ENCODE measurements around the gene RAB11FIP4.

RAB11FIP4 gene

DNA sequence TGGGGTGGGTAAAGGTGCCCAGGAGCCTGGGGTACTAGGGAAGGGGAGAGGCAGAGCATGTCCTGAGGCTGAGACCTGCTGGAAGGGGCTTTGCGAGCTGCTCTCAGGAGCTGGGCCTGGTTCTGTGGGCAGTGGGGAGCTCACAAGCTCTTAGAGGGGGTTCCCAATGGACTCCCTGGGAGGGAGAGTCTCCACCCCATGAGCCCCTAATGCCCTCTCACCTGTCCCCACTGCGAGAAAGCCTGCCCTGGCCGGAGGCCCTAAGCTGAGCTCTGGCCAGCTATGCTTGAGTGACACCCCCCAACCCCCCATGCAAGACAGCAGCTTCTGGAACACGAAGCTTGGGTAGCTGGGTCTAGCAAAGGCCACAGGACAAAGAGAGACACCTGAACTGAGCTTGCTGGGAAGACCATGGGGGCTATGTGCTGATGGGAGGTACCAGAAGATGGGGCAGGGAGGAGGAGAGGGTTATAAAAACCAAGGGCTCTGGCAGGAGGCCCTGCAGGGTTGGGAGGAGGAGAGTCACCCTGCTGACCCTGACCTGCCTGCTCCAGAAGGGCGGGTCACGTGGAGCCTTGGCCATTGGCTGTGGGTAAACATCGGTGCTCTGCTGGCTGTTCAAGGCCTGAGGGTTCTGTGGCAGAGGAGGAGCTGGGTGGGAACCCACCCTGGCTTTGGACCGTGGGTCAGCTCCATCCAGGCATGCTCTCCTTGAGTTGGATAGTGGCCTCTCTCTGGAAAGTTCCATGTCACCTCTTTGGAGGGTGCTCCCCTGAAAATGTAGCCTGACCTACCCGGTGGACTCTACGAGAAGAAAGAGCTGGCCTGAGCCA lies 106.7 kb downstream of the RAB11FIP4 start:
- Histone ChIP-seq H3K27me3 (no peaks in the 10 kb centered on the region), H3K9me3 (replicated peaks in 1 of 11) (no peaks in the 10 kb centered on the region), H3K4me2 (peak overlapping the region in 5 of 11 experiments; percentile 5 to 99 (median 18); a peak in 6 of 22 replicates), H3K4me3 (no peak overlapping the region), H3K9ac (0 out of 22 replicates have a peak overlapping the region, but pooled peaks of 1 of the 11 experiments have one; percentile 1), H3K36me3 (no peaks in the 10 kb centered on the region), H3K4me1 (peaks cover 38 to 78% (median 63%) of the 10 kb centered on the region in 10 experiments), H3K27ac (no peak overlapping the region), H4K20me1 (peaks cover 0 to 75% (median 33%) of the 10 kb centered on the region in 11 experiments; a peak in 14 of 22 replicates)
- no peak for TF ChIP-seq Cebpa-rat (IDR thresholded peaks at IDR 0.05)

DNA sequence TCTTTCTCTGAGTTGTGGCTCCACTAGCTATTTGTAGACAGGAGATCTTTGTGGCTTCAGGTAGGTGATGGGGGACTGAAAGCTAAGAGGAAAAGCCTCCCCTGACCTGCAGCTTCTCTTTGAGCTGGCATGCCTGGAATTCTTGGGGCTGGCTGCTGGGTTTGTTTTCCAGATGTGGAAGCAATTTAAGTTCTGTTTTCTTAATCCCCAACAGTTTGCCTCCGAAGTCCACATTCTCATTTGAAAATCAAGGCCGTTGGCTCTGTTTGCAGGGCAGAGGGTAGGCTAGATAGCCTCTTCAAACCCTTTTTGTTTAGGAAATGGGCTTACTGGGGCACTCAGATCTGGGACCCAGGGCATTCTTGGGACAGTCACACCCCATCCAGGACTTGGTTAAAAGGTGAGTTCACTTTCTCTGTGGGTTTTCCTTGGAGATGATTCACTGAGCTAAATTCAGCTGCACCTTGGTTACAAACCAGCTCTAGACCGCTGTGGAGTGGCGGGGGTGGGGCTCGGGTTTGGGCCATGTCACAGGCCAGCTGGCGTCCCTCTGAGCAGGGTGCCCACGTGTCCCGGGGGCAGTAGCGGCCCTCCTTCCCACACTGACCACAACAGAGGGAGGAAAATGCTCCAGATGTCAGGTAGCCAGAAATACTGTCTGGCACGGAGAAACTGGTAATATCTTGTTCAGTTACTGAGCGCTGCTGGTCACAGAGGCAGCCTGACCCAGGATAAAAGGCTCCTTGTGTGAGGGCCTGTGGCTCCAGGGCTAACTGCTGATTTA lies 108.5 kb downstream of the RAB11FIP4 start:
- no peak overlapping the region for H3K27ac ChIP-seq
- peaks cover 21 to 67% (median 54%) of the 10 kb centered on the region in 10 experiments for H3K4me1 ChIP-seq
- H3K9me3 ChIP-seq (replicated peaks in 1 of 11): no peaks in the 10 kb centered on the region
- H3K36me3 ChIP-seq: no peaks in the 10 kb centered on the region
- peak overlapping the region; percentile 55 to 77 (median 66) for H3K4me2 ChIP-seq
- H4K20me1 ChIP-seq: peaks cover 0 to 62% (median 22%) of the 10 kb centered on the region in 11 experiments; a peak in 13 of 22 replicates
- peak overlapping the region in 7 of 11 experiments; percentile 5 to 48 (median 24); a peak in 6 of 22 replicates for H3K9ac ChIP-seq
- H3K27me3 ChIP-seq: no peaks in the 10 kb centered on the region
- TF ChIP-seq Cebpa-rat (IDR thresholded peaks at IDR 0.05): no peak
- H3K4me3 ChIP-seq: no peak overlapping the region

DNA sequence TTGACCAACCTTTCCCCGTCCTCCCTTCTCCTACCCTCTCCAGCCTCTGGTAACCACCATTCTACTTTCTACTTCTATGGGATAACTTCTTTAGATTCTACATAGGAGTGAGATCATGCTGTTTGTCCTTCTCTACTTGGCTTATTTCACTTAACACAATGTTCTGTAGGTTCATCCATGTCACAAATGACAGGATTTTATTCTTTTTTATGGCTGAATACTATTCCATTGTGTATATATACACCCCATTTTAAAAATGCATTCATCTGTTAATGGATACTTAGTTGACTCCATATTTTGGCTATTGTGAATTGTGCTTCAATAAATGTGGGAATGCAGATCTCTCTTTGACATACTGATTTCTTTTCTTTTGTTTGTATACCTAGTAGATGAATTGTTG lies 115.0 kb downstream of the RAB11FIP4 start:
- Histone ChIP-seq H4K20me1 (peaks cover 0 to 17% (median 0%) of the 10 kb centered on the region in 11 experiments; a peak in 4 of 22 replicates), H3K27ac (no peak overlapping the region), H3K36me3 (no peaks in the 10 kb centered on the region), H3K27me3 (peaks cover 0 to 10% (median 0%) of the 10 kb centered on the region in 11 experiments; a peak in 2 of 22 replicates), H3K4me2 (no peak overlapping the region), H3K9me3 (replicated peaks in 1 of 11) (no peaks in the 10 kb centered on the region), H3K4me3 (no peak overlapping the region), H3K4me1 (peaks cover 35 to 60% (median 51%) of the 10 kb centered on the region in 10 experiments), H3K9ac (no peak overlapping the region)
- TF ChIP-seq Cebpa-rat (IDR thresholded peaks at IDR 0.05): no peak

DNA sequence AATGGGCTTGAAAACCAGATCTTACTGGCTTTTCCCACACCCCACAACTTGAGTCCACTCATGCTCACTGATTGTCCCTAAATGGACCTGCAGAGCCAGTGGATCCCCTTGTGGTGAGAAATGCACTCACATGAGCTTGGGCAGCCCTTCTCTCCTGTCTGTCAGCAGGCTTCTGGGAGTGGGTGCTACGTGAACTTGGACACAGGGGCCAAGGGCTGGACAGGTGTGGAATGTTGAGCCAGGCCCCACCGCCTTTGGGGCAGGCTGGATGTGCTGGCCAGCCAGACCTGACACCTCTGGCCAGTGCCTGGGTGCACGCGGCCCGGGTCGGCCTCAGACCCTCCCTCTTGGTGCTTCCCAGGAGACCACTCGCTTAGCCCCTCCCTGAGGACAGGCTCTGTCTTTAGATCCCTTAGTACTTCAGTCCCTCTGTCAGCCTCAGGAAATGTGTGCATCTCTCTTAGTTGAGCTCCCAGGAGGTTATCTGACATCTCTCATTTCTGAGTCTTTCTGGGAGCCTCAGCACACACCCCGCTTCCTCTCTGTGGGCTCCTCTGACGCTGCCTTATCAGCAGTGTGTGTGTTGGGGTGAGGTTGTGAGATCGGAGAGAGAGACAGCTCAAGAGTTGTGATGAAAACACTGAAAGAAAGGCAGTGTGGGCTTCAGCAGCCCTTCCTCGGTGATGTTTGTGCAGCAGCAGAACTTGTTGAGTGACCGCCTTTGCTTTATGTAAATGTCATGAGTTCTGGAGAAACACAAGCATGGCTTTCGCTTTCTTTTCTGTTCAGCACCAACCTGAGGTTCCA lies 117.0 kb downstream of the RAB11FIP4 start:
- peak overlapping the region in 9 of 11 experiments; percentile 36 to 80 (median 70); a peak in 18 of 22 replicates for H3K27ac ChIP-seq
- H3K4me3 ChIP-seq: peak overlapping the region; percentile 31 to 65 (median 48); a peak in 19 of 20 replicates
- H4K20me1 ChIP-seq: peaks cover 0 to 17% (median 0%) of the 10 kb centered on the region in 11 experiments; a peak in 4 of 22 replicates
- H3K9ac ChIP-seq: peak overlapping the region; percentile 8 to 73 (median 64); a peak in 20 of 22 replicates
- H3K4me2 ChIP-seq: peak overlapping the region; percentile 90 to 99 (median 95)
- H3K4me1 ChIP-seq: peaks cover 49 to 74% (median 64%) of the 10 kb centered on the region in 10 experiments
- no peaks in the 10 kb centered on the region for H3K36me3 ChIP-seq
- H3K9me3 ChIP-seq (replicated peaks in 1 of 11): no peaks in the 10 kb centered on the region
- TF ChIP-seq Cebpa-rat (IDR thresholded peaks at IDR 0.05): 0 out of 22 replicates have a peak, but pooled peaks of 1 of the 11 experiments have one; percentile 7
- peaks cover 0 to 10% (median 0%) of the 10 kb centered on the region in 11 experiments; a peak in 2 of 22 replicates for H3K27me3 ChIP-seq

DNA sequence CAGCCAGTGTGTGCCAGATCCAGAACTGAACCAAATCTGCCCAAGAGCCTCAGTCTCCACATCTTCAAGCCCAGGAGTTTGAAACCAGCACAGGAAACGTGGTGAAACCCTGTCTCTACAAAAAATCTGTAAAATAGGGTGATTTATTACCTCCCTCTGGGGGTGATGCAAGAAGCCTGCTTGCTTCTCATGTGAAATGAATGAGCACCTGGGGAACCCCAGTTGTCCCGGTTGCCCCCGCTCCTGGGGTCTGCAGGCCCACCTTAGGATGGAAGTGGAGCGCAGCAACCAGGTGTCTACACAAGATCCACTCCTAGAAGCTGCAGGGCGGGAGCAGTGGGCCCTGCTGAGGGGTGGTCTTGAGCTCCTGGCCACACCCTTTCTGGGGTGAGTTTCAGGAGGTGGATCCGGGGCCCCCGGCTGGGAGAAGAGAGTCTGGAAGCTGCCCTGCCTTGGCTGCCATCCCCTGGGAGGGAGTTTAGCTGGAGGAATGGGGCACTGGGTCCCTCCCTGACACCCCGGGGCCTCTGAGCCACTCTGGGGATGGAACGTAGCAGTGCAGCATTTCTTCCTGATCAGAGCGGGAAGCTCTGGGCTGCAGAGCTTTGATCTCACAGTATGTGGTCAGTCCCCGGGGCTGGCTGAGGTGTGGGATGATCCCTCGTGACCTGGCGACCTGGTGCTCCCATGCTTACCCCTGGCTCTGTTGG lies 117.8 kb downstream of the RAB11FIP4 start:
- Histone ChIP-seq H4K20me1 (peaks cover 0 to 17% (median 0%) of the 10 kb centered on the region in 11 experiments; a peak in 5 of 22 replicates), H3K27ac (peak overlapping the region in 9 of 11 experiments; percentile 36 to 80 (median 70); a peak in 18 of 22 replicates), H3K9ac (peak overlapping the region; percentile 31 to 73 (median 64); a peak in 20 of 22 replicates), H3K27me3 (peaks cover 0 to 10% (median 0%) of the 10 kb centered on the region in 11 experiments; a peak in 2 of 22 replicates), H3K4me1 (peaks cover 49 to 79% (median 69%) of the 10 kb centered on the region in 10 experiments), H3K4me3 (peak overlapping the region; percentile 31 to 65 (median 48); a peak in 19 of 20 replicates), H3K36me3 (no peaks in the 10 kb centered on the region), H3K4me2 (peak overlapping the region; percentile 90 to 99 (median 95)), H3K9me3 (replicated peaks in 1 of 11) (no peaks in the 10 kb centered on the region)
- 0 out of 22 replicates have a peak, but pooled peaks of 1 of the 11 experiments have one; percentile 10 for TF ChIP-seq Cebpa-rat (IDR thresholded peaks at IDR 0.05)

DNA sequence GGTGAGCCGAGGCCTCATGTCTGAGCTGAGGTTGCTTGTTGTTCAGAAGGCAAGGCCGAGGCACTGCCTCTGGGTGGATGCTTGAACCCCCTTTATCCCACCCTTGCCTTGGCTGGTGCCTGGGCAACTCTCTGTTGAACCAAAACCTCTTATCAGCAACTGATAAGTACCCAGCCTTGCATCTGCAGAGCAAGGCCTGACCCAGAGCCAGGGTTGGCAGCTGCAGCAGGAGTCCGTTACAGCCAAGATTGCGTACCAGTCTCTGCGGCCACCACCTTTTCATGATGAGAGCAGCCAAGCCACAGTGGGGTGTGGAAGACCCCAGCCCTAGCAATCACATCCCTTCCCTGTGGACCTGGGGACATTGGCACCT lies 118.3 kb downstream of the RAB11FIP4 start:
- no peak for TF ChIP-seq Cebpa-rat (IDR thresholded peaks at IDR 0.05)
- no peaks in the 10 kb centered on the region for H3K9me3 ChIP-seq (replicated peaks in 1 of 11)
- H3K4me2 ChIP-seq: peak overlapping the region; percentile 90 to 99 (median 95)
- peak overlapping the region in 9 of 11 experiments; percentile 36 to 80 (median 70); a peak in 18 of 22 replicates for H3K27ac ChIP-seq
- H4K20me1 ChIP-seq: peaks cover 0 to 17% (median 0%) of the 10 kb centered on the region in 11 experiments; a peak in 5 of 22 replicates
- peaks cover 0 to 10% (median 0%) of the 10 kb centered on the region in 11 experiments; a peak in 2 of 22 replicates for H3K27me3 ChIP-seq
- peak overlapping the region in 8 of 11 experiments; percentile 59 to 73 (median 69); a peak in 16 of 22 replicates for H3K9ac ChIP-seq
- peak overlapping the region in 7 of 10 experiments; percentile 43 to 65 (median 49); a peak in 11 of 20 replicates for H3K4me3 ChIP-seq
- H3K4me1 ChIP-seq: peaks cover 49 to 84% (median 74%) of the 10 kb centered on the region in 10 experiments
- H3K36me3 ChIP-seq: no peaks in the 10 kb centered on the region

All from BLaER1 treated with 17β-estradiol and CSF1 and Interleukin-3, amounts not matched to agents 10 nM and 100 nM (cell line).